ENCODE results near the gene CERS4.
A peak's percentile ranks its signal among the peaks of the same experiment; 100 is the strongest.
"Not testable (repeated sequence)": the region's sequence is repeated elsewhere in the genome, so short reads cannot be mapped to it uniquely, and the experiment has no call there.

CERS4 gene

GRCh38 chr19:8210421-8211101 is 1.4 kb downstream of the CERS4 start:
- no peak for DNase-seq (ENCODE audit: low spot score)

GRCh38 chr19:8212212-8212611 is 3.0 kb downstream of the CERS4 start:
- DNase-seq (ENCODE audit: low spot score) = no peak

DNA sequence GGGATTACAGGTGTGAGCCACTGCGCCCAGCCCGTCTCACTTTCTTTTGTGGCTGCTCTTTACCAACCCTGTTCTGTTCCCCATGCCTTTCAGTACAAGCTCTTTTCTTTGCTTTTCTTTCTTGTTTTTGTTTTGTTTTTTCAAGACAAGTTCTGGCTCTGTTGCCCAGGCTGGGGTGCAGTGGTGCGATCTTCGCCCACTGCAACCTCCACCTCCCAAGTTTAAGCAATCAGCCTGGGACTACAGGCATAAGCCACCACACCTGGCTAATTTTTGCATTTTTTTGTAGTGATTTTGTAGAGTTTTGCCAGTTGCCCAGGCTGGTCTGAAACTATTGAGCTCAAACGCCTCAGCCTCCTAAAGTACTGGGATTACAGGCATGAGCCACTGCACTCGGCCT is 3.7 kb downstream of the CERS4 start:
- DNase-seq (ENCODE audit: low spot score) = no peak

DNA sequence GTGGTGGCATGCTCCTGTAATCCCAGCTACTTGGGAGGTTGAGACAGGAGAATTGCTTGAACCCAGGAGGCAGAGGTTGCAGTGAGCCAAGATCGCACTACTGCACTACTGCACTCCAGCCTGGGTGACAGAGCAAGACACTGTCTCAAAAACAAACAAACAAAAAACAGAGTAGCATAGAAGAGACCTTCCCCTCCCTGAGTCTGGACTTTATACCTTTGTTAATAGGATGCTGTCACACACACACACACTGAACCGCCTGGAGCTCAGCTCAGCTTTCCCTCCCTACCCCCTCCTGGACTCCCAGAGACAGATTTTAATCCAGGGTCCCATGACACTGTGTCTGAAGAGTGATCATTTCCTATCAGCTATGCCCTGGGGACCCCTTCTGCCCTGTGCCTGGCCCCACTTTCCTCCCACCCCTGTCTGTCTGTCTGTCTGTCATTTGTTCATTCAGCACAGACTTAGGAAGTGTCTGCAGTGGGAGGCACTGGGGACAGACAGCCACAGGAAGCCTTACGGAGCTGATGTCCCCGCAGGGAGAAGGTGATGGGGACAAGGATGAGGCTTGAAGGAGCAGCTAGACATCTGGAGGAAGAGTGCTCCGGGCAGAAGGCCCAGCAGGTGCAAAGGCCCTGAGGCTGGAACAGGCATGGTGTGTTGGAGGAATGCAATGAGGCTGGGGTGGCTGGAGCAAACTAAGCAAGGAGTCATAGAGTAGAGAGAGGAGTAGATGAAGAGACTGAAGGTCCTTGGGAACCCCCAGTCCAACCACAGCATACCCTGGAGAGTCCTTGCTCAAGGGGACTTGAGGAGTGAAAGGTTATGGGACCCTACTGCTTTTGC is 4.9 kb downstream of the CERS4 start:
- no peak for DNase-seq (ENCODE audit: low spot score)

GRCh38 chr19:8214802-8215201 is 5.6 kb downstream of the CERS4 start:
- no peak for DNase-seq (ENCODE audit: low spot score)

GRCh38 chr19:8215783-8216182 is 6.6 kb downstream of the CERS4 start:
- DNase-seq (ENCODE audit: low spot score) = no peak

GRCh38 chr19:8216357-8216756 is 7.2 kb downstream of the CERS4 start:
- no peak for DNase-seq (ENCODE audit: low spot score)

GRCh38 chr19:8218127-8218526 is 9.0 kb downstream of the CERS4 start:
- DNase-seq (ENCODE audit: low spot score) = not testable (repeated sequence)

DNA sequence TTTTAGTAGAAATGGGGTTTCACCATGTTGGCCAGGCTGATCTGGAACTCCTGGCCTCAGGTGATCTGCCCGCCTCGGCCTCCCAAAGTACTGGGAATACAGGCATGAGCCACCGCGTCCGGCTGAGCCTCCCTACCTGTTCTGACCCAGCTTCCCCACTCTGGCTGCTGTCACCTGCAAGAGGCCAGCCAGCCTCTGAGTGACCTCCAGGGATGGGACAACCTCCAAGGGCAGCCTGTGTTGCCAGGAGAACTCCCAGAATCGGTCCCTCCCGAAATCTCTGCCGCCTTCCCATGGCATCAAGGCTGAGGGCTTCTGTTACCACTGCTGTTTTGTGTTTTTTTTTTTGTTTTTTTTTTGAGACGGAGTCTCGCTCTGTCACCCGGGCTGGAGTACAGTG is 11.3 kb downstream of the CERS4 start:
- no peak for DNase-seq (ENCODE audit: low spot score)

DNA sequence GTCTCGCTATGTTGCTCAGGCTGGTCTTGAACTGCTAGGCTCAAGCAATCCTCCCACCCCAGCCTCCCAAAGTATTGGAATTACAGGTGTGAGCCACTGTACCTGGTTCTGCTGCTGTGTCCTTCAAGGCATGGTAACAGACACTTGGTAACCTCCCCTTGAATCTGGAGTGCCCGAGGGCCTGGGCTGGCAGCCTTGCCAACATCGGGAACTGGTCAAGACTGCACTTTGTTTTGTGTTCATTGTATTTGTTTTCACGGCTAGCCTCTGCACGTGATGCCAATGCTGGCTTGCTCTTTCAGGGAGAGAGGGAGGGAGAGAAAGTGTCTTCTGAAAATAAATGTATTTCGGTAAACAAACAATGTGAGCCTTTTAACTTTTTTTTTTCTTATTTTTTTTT is 12.0 kb downstream of the CERS4 start:
- DNase-seq (ENCODE audit: low spot score) = no peak

- not testable (repeated sequence) for DNase-seq (ENCODE audit: low spot score)
These were observed 14.3 kb downstream of the CERS4 start for GRCh38 chr19:8223442-8223841.

DNA sequence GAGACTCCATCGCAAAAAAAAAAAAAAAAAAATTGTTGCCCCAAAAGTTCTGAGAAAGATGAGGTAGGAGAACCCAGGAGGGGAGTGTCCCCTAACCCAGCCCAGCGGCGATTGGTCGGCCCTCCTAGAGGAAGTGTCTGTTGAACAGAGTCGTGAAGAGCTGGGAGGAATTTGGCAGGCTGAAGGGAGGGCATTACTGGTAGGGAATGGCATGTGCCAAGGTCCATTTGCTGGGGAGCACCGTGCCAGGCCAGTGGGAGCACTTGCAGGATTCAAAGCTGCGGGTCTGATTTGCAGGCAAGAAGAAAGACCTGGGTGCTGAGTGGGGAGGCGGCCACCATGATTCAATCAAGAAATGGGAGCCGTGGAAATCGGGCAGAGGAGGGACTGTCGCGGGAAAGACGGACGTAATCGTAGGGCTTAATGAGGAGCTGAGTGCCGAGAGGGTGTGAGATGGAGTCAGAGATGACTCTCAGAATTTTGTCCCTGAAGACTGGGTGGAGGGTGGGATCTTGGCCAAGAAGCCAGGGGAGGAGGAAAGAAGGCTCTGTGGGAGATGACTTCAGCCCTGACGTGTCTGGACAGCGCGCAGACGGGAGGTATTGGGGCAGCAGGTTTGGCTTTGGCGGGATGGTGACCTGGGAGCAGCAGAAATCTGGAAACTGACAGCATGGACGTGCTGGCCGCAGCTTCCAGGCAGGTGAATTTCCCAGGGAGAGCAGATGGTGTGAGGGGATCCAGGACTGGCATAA is 15.4 kb downstream of the CERS4 start:
- no peak for DNase-seq (ENCODE audit: low spot score)

- DNase-seq (ENCODE audit: low spot score) = no peak
These were observed 22.0 kb downstream of the CERS4 start for GRCh38 chr19:8231073-8231604.

DNA sequence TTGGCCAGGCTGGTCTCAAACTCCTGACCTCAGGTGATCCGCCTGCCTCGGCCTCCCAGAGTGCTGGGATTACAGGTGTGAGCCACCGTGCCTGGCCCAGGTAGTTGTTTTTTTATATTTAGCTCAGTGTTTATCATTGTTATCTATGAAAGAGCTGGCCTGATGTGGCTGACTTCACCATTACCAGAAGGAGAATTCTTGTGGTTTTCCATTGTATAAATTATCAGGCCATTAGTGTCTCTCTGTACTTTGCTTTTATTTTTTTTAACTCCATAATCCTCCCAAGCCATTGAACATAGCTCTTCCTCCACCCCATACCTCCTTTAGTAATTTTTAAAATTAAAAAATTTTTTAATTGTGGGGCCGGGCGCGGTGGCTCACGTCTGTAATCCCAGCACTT is 24.2 kb downstream of the CERS4 start:
- DNase-seq (ENCODE audit: low spot score) = no peak

- DNase-seq (ENCODE audit: low spot score) = no peak
These were observed 27.9 kb downstream of the CERS4 start for GRCh38 chr19:8237026-8237425.

DNA sequence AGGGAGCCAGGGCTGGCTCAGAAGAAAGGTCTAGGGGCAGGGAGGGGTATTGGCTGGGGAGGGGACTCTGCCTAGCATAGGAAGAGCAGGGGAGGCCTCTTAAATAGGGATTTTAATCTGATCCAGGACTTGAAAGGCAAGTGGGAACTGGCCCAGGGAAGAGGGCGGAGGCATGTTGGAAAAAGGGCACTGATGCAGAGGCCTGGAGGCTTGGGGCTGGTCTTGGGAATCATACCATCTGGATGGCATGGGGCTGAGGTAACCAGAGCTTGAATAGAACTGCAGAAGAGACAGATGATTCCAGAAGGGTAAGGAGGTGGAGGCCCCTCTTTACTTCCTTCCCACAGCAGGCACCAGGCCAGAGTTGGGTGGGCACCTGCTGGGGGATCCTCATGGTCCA is 29.1 kb downstream of the CERS4 start:
- DNase-seq (ENCODE audit: low spot score) = no peak

DNA sequence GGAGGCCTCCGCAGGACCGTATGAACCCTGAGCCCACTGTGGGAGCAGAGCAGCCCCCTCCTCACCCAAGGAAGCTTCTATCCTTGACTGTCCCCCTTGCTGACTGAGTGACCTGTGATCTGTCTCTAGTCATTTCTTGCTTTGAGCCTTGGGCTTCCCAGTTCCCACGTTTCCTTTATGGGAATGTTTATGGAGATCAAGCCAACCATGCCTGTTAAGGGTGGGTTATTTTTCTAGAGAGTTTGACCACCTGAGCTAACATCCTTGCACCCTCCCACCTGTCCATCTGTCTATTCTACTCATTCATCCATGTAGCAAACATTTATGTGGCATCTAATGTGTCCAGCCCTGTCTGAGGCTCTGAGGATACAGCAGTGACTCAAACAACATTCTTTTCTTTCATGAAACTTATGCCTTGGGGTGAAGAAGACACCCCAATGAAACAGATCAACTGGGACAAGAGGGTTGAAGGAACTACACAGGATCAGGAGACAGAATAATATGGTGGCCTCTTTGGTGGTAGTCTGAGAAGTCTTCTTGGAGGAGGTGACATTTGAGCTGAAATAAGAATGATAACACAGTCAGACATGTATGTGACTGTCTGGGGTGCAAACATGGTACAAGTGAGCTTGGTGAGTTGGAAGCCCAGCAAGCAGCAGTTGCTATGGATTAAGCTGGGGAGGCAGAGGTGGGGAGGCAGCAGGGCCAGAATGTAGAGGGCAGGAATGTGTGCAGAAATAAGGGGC is 30.5 kb downstream of the CERS4 start:
- DNase-seq (ENCODE audit: low spot score) = no peak

DNA sequence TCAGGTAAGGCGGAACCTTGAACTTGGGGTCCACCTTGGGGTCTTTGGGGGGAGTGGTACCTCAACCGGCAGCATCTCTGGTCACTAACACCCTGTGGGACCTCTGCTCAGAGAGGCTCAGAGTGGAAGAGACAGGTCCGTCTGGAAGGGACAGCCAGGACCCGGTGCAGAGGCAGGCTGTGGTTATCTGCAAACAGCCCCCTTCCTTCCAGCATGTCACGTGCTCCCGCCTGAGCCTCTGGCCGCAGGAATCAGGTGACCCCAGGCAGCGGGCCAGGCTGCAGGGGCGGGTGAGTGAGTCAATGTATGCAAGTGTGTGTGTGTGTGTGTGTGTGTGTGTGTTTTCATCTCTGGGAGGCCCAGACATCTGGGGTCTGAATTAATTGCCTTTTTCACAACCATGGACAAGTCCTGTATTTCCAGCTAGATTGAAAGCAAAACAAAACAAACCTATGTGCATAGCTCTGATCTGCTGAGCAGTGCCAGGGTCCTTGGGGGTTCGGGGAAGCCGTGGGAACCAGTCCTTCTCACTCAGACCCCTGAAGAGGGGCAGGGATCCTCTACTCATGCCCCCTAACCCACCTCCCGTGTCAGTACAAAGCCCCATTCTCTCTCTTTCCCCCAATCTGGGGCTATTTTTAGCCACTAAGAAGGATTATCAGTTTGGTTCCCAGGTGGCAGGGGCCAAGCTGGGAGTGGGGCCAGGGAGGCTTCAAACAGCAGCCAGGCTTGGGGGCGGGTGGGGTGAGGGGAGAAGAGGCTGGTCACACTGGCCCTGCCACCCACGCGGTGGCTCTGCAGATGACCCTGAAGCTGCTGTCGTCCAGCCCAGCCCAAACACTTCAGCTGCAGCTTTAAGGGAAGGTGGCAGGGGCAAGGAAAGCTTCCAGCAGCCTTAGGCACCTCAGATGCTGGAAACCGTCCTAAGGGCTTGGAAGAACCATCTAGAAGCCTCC is 31.4 kb downstream of the CERS4 start:
- peak; percentile 27 for DNase-seq (ENCODE audit: low spot score)

- DNase-seq (ENCODE audit: low spot score) = no peak
These were observed 32.5 kb downstream of the CERS4 start for GRCh38 chr19:8241646-8242045.

GRCh38 chr19:8242211-8242821 is 33.1 kb downstream of the CERS4 start:
- no peak for DNase-seq (ENCODE audit: low spot score)
